CD14-positive monocyte (primary cell): ENCODE results near the gene EPB41L2. TPM values are rescaled to one million over a fixed set of nuclear protein-coding genes. Genes with fewer than 3 reads are reported as not detected.

Experiments
- DNase-seq, 3 donors: peaks; one replicate each; pipeline ENCODE4 v3.0.0-alpha.2; 2011 to 2022
- H2AFZ ChIP-seq: 2 replicates; pipeline ENCODE4 v1.6.0; 2012; ENCODE audit warnings: mild to moderate bottlenecking, low read depth, low read length, inconsistent platforms; ENCODE audit not compliant: insufficient read depth, poor library complexity, severe bottlenecking
- H3K27ac ChIP-seq, 2 donors: 1 replicate in 1 of 2; 2 replicates in 1 of 2; pipeline ENCODE4 v1.5.1; 2012 to 2013; ENCODE audit warnings: low read length in 2 of 2, control low read depth in 1 of 2, inconsistent platforms in 1 of 2, low read depth in 1 of 2, mild to moderate bottlenecking in 1 of 2
- H3K27me3 ChIP-seq, 2 donors: one replicate each; pipeline versions ENCODE4 v1.6.0 to v1.6.1; 2011 to 2013; ENCODE audit warnings: low read length in 2 of 2; ENCODE audit not compliant: control insufficient read depth in 2 of 2, insufficient read depth in 2 of 2
- H3K36me3 ChIP-seq, 2 donors: replicated peaks in 1 of 2; 1 replicate in 1 of 2; 2 replicates in 1 of 2; pipeline versions ENCODE4 v1.5.1 to v1.6.1; 2012 to 2013; ENCODE audit warnings: low read length in 2 of 2, control low read depth in 1 of 2, inconsistent platforms in 1 of 2, mild to moderate bottlenecking in 1 of 2; ENCODE audit not compliant: insufficient read depth in 2 of 2, control insufficient read depth in 1 of 2
- H3K4me1 ChIP-seq, 2 donors: 1 replicate in 1 of 2; 2 replicates in 1 of 2; pipeline versions ENCODE4 v1.5.1 to v1.6.1; 2012 to 2013; ENCODE audit warnings: low read length in 2 of 2, control low read depth in 1 of 2, inconsistent platforms in 1 of 2, mild to moderate bottlenecking in 1 of 2, moderate library complexity in 1 of 2; ENCODE audit not compliant: insufficient read depth in 2 of 2, control insufficient read depth in 1 of 2
- H3K4me2 ChIP-seq: replicated peaks from 2 replicates; pipeline ENCODE3; 2012; ENCODE audit warnings: low read length, moderate library complexity, mild to moderate bottlenecking; ENCODE audit not compliant: poor library complexity, severe bottlenecking; ENCODE audit errors: extremely low read depth
- H3K4me3 ChIP-seq, 3 experiments: fragments of 200-600 bp in 1 of 3; sonication (generic) in 1 of 3; replicated peaks in 1 of 3; 1 replicate in 2 of 3; 2 replicates in 1 of 3; pipeline ENCODE4 v1.5.1; 2011 to 2013; ENCODE audit warnings: low read length in 3 of 3, mild to moderate bottlenecking in 3 of 3, control low read depth in 2 of 3, low read depth in 2 of 3, inconsistent platforms in 1 of 3, moderate library complexity in 1 of 3
- H3K79me2 ChIP-seq: 2 replicates; pipeline ENCODE4 v1.6.0; 2012; ENCODE audit warnings: mild to moderate bottlenecking, control low read depth, inconsistent platforms, low read length, moderate library complexity; ENCODE audit not compliant: insufficient read depth
- H3K9ac ChIP-seq: 2 replicates; pipeline ENCODE4 v1.6.0; 2017; ENCODE audit warnings: low read length, mild to moderate bottlenecking; ENCODE audit not compliant: insufficient read depth, poor library complexity, severe bottlenecking
- H3K9me3 ChIP-seq, 2 donors: replicated peaks in 1 of 2; 1 replicate in 1 of 2; 2 replicates in 1 of 2; pipeline versions ENCODE4 v1.5.1 to v1.6.1; 2012 to 2013; ENCODE audit warnings: low read length in 2 of 2, control low read depth in 1 of 2; ENCODE audit not compliant: control insufficient read depth in 1 of 2, insufficient read depth in 1 of 2
- H4K20me1 ChIP-seq: 2 replicates; pipeline ENCODE4 v1.6.0; 2012; ENCODE audit warnings: mild to moderate bottlenecking, low read length, control low read depth, moderate library complexity; ENCODE audit not compliant: insufficient read depth
- H3K27ac Mint-ChIP-seq, 7 donors: one replicate each; pipeline ENCODE4 v1.8.0; 2020; ENCODE audit warnings: mild to moderate bottlenecking in 7 of 7, mixed read lengths in 7 of 7, moderate library complexity in 6 of 7, inconsistent platforms in 2 of 7
- H3K27me3 Mint-ChIP-seq, 3 donors: one replicate each; pipeline ENCODE4 v1.8.0; 2021 to 2022; ENCODE audit warnings: low read depth in 3 of 3, mild to moderate bottlenecking in 3 of 3, mixed read lengths in 3 of 3, moderate library complexity in 3 of 3, inconsistent platforms in 1 of 3
- H3K36me3 Mint-ChIP-seq, 2 donors: one replicate each; pipeline ENCODE4 v1.8.0; 2020; ENCODE audit warnings: mixed read lengths in 2 of 2, inconsistent platforms in 1 of 2, mild to moderate bottlenecking in 1 of 2
- H3K4me1 Mint-ChIP-seq: one replicate; pipeline ENCODE4 v1.8.0; 2020; ENCODE audit warnings: mild to moderate bottlenecking, mixed read lengths
- H3K4me3 Mint-ChIP-seq, 2 donors: one replicate each; pipeline ENCODE4 v1.8.0; 2020; ENCODE audit warnings: mild to moderate bottlenecking in 2 of 2, mixed read lengths in 2 of 2, moderate library complexity in 1 of 2
- H3K9me3 Mint-ChIP-seq, 7 donors: one replicate each; pipeline ENCODE4 v1.8.0; 2020 to 2022; ENCODE audit warnings: mixed read lengths in 7 of 7, mild to moderate bottlenecking in 6 of 7, moderate library complexity in 6 of 7, inconsistent platforms in 2 of 7
- CTCF ChIP-seq: fragments of 200-600 bp; IDR thresholded peaks from one replicate; pipeline ENCODE4 v1.8.0; 2022; ENCODE audit warnings: antibody characterized with exemption, mild to moderate bottlenecking
- WGBS: methylation state at CpG from one replicate; pipeline ENCODE4 v1.1.5; 2013; ENCODE audit warnings: missing lambda C conversion rate; ENCODE audit not compliant: insufficient coverage; 5-methylcytosine and 5-hydroxymethylcytosine counted together
- intact Hi-C, 2 donors: fragments of 100-400 bp; cut with micrococcal nuclease; formaldehyde crosslinking; loops; one replicate each; pipeline versions ENCODE4 v1.15.0 to v1.15.1; 2023
- polyA plus RNA-seq, 3 donors: library from polyadenylated mRNA; depleted of rRNA in 1 of 3; unstranded in 2 of 3; stranded (reverse) in 1 of 3; fragments of 300-500 nt in 2 of 3; fragments of >200 nt in 1 of 3; fragmentation: Illumina TruSeq in 2 of 3; gene quantifications; 1 replicate in 2 of 3; 2 replicates in 1 of 3; pipeline ENCODE4 v1.2.3, GENCODE V29; 2012 to 2021

EPB41L2 gene
- polyA plus RNA-seq, 3 donors, result 3.4 to 7.2 (median 4.6) TPM

- Histone ChIP-seq H2AFZ (no peak overlapping the region), H3K9me3 (no peaks in the 10 kb centered on the region), H3K79me2 (no peaks in the 10 kb centered on the region), H4K20me1 (no peaks in the 10 kb centered on the region), H3K27ac (no peak overlapping the region), H3K4me3 (no peak overlapping the region), H3K27me3 (no peaks in the 10 kb centered on the region), H3K4me1 (no peaks in the 10 kb centered on the region), H3K4me2 (no peak overlapping the region), H3K36me3 (no peaks in the 10 kb centered on the region), H3K9ac (no peak overlapping the region)
- peaks cover 2 to 3% of the 10 kb centered on the region in 2 donors for H3K36me3 Mint-ChIP-seq
- peaks cover 0 to 3% (median 0%) of the 10 kb centered on the region in 7 donors for H3K9me3 Mint-ChIP-seq
- no peak overlapping the region for H3K27ac Mint-ChIP-seq
- no peak for DNase-seq
- H3K27me3 Mint-ChIP-seq, result no peaks in the 10 kb centered on the region
- peaks cover 10% of the 10 kb centered on the region for H3K4me1 Mint-ChIP-seq
- intact Hi-C loops, result no loop called here
- no peak overlapping the region for H3K4me3 Mint-ChIP-seq
- TF ChIP-seq CTCF, result no peak
Observed at GRCh38 chr6:130837067-130837466, 226.0 kb downstream of the EPB41L2 start.

- H3K27ac ChIP-seq, result no peak overlapping the region
- H3K27ac Mint-ChIP-seq, result no peak overlapping the region
- H3K27me3 ChIP-seq, result no peaks in the 10 kb centered on the region
- H3K27me3 Mint-ChIP-seq, result no peaks in the 10 kb centered on the region
- 83% methylated on average over 1 of the region's 3 CpGs for WGBS
- H3K4me3 Mint-ChIP-seq, result no peak overlapping the region
- no peaks in the 10 kb centered on the region for H3K79me2 ChIP-seq
- H3K9me3 ChIP-seq, result no peaks in the 10 kb centered on the region
- H3K36me3 Mint-ChIP-seq, result peaks cover 2 to 3% of the 10 kb centered on the region in 2 donors
- no peak overlapping the region for H3K9ac ChIP-seq
- H2AFZ ChIP-seq, result no peak overlapping the region
- H3K4me2 ChIP-seq, result no peak overlapping the region
- no peak for DNase-seq
- intact Hi-C loops, result no loop called here
- no peak overlapping the region for H3K4me3 ChIP-seq
- no peaks in the 10 kb centered on the region for H3K4me1 ChIP-seq
- H3K9me3 Mint-ChIP-seq, result peaks cover 0 to 6% (median 0%) of the 10 kb centered on the region in 7 donors
- peaks cover 10% of the 10 kb centered on the region for H3K4me1 Mint-ChIP-seq
- TF ChIP-seq CTCF, result no peak
- H3K36me3 ChIP-seq, result no peaks in the 10 kb centered on the region
- H4K20me1 ChIP-seq, result no peaks in the 10 kb centered on the region
Observed at GRCh38 chr6:130836055-130836640, 226.9 kb downstream of the EPB41L2 start.
